GM18873 (cell line): ENCODE data around the gene FFAR2.
"Not testable (repeated sequence)": the region's sequence is repeated elsewhere in the genome, so short reads cannot be mapped to it uniquely, and the experiment has no call there.

Experiments
- ATAC-seq: cut with Tn5 transposase; IDR thresholded peaks from one replicate; pipeline ENCODE4 v1.9.1; 2021; ENCODE audit warnings: mild to moderate bottlenecking, moderate library complexity, moderate number of reproducible peaks; ENCODE audit not compliant: unreplicated experiment, low FRiP score

Gene FFAR2

DNA sequence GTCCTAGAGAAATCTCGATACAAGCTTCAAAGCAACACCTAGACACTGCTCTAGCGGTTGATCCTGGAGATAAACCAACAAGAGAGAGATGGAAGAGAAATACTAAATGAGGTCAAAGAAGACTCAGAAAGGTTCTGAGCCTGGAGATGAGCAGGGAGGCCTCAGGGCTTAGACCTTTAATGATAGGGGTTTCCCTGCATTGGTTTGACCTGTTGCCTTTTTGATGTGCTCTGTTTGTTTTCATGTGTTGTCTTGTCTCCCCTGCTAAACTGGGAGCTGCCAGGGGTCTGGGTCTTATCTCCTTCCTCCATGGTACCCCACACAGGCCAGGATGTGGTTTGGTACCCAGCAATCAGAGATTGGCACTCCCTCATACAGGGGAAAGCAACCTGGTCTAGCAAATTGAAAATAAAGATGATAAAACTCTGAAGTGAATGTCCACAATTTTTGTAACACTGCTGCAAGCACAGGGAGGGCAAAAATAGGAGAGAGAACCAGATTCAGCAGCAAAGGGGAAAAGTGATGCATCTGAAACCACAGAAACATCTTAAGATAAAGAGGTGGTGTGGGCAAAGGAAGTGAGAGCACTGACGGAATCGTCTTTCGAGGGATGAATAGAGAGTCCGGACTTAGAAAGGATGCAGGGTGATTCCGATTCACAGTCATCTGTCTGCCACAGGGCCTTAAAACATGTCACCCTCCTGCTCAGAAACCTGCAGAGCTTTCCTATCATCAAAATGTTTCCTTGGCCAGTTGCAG lies 3.5 kb downstream of the FFAR2 start:
- ATAC-seq: no peak

DNA sequence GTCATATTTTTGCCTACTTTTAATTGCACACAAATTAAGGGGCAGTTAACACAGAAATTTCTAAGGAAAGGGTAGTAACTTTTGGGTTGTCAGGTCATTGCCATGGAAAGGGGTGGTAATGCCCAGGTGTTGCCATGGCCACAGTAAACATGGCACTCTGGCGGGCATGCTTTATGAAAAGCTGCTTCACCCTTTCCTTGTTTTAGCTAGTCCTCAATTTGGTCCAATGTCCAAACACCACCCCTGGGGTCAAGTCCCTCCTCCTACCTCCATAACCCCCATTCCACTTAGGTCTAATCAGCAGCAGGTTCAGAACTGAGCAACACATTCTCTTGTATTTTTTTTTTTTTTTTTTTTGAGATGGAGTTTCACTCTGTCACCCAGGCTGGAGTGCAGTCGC lies 6.6 kb downstream of the FFAR2 start:
- ATAC-seq: no peak

DNA sequence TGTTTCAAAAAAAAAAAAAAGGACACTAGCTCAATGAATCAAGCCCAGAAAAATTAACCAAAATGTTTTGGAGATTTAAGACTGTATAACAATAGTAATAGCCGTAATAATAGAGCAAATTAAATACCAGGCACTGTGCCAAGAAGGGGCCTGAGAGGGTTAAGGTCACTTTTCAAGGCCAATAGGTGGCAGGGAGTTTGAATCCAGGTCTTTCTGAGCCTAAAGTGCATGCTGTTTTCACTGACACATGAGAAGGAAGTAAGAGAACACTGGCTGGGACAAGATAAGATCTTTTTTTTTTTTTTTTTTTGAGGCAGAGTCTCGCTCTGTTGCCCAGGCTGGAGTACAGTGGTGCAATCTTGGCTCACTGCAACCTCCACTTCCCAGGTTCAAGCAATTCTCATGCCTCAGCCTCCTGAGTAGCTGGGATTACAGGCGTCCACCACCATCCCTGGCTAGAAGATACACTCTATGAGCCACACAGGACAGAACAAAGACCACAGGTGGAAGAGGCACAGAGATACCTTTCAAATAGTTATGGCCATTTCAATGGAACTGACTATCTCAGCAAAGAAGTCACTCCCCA lies 7.7 kb downstream of the FFAR2 start:
- ATAC-seq: no peak

DNA sequence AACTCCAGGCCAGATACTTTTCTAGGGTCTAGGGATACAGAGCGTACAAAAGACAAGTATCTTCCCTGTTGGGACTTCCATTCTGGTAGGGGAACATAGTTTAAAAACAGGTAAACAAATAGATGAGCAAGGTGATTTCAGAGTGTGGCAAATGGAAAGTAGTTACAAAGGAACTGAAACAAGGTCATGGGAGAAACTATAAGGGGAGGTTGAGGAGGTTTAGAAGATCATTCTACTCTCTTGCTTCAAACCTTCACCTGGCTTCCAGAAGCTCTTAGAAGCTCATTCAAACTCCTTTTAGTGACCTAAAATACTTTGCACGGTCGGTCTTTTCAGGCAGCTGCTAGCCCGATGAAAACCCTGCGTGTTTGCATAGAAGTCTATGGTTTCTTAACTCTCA lies 9.1 kb downstream of the FFAR2 start:
- ATAC-seq: no peak

DNA sequence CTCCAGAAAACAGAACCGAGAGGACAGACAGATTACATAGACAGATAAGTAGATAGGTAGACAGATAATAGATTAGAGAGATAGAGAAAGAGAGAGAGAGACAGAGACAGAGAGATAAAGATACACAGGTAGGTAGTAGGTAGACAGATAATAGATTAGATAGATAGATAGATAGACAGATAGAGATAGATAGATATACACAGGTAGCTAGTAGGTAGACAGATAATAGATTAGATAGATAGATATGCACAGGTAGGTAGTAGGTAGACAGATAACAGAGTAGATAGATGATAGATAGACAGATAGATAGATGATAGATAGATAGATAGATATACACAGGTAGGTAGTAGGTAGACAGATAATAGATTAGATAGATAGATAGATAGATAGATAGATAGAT lies 10.1 kb downstream of the FFAR2 start:
- ATAC-seq: no peak

DNA sequence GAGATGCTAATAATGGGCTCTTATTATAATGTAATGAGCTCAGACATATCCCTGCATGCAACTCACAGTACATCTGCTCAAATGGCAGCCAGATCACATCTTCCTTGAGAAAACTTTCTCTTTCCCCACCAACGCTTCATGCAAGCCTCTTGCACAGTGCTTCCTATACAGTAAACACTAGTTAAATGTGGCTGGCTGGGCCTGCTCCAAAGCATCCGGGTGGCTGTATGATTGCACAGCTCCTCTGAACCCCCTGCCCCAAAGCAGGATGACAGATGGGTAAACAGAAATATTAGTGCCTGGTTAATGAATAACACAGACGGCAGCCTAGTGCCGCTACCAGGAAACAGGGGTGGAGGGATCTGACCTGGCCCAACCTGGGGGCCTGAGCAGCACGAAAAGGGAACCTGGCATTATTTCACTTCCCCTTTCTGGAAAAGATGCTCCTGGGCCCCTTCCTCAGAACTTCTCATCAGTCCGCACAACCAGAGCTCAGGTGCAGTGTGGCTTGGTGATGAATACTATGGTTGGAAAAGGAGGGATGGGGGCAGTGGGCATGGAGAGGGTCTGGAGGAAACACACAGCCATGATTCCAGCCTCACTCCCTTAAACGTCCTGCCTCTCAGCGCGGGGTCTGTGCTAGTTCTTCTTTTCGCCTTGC lies 10.8 kb downstream of the FFAR2 start:
- ATAC-seq: no peak

DNA sequence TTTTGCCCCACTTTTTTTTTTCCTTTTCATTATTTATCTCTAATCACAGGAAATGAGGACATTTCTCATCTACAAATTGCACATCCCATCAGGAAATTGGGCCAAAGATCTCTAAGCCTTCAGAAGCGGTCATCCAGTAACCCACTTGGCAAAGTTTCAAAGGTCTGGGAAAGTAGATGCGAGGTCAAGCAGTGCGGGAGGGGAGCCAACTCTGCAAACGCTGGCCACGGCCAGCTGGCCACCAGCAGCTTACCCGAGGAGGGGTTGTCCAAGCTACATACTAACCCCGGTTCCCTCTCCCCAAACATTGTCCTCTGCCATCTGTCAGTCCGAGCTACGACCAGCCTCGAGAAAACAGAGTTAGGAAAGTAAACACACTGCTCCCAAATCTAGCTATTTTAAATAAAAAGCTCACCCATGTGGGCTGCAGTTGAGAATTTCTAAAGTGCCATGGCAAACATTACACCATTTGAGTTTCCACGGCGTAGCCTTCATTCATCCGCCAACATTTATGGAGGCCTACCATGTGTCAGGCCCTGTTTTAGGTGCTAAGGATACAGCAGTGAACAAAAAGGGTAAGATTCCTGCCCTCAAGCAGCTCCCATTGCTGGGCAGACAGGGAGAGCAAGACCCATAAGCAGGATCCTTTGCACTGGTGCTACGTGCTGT lies 11.5 kb downstream of the FFAR2 start:
- ATAC-seq: no peak

DNA sequence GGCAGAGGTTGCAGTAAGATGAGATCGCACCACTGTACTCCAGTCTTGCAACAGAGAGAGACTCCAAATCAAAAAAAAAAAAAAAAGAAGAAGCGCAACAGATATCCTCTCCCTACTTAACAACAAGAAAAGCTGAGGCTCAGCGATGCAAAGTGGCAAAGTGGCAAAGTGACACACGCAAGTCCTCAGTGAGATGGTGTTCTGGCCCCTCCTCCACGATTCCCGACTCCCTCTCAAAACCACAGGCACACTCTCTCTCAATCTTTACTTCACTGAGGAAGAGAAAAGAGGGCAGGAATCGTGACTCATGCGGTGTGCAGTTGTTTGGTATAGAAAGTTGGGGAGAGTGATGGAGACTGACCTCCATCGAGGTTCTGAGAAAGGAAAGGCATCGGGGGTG lies 12.6 kb downstream of the FFAR2 start:
- no peak for ATAC-seq

DNA sequence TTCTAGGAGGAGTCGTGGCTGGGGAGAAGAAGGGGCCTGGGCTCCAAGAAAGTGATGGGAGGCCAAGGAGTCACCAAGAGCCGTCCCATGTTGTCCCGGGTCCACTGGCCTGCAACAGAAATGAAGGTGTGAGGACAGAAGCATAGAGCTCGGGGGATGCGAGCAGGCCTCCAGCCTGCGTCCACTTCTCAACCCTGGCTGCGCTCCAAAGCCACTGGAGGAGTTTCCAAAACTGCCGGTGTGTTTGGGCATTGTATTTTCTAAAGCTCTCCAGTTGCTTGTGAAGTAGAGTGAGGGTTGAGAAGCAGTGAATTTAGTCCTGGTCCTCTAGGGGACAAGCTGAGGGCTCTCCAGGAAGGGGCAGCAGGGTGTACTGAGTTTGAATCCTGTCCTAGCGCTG lies 13.0 kb downstream of the FFAR2 start:
- ATAC-seq: no peak

DNA sequence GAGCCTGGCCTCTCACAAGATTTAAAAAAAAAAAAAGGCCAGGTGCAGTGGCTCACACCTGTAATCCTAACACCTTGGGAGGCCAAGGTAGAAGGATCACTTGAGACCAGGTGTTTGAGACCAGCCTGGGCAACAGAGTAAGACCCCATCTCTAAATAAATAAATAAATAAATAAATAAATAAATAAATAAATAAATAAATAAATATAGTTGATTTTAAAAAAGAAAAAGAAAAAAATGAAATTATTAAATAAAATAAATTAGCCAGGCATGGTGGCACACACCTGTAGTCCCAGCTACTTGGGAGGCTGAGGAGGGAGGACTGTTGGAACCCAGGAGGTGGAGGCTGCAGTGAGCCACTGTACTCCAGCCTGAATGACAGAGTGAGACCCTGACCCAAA lies 13.7 kb downstream of the FFAR2 start:
- ATAC-seq: not testable (repeated sequence)

DNA sequence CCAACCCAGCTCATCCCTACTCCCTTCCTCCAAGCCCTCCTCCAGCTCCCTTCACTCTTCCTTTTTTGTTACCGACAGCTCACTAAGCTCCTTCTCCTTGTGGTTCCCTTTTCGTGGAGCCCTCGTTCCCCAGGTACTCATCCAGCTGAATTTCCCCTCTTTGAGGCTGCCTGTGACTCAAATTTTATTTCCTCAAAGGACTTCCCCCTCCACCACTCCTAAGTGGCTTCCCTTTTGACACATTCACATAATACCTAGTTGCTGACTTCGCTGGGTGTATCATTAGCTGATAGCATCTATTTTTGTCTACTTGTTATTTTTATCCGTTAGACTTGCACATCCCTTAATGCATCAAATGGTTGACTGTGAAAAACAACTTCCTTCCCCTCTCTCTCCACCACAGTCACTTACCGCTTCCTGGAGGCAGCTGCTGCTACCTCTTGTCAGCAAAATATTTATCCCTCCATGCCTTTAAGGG lies 14.5 kb downstream of the FFAR2 start:
- ATAC-seq: peak; percentile 62

DNA sequence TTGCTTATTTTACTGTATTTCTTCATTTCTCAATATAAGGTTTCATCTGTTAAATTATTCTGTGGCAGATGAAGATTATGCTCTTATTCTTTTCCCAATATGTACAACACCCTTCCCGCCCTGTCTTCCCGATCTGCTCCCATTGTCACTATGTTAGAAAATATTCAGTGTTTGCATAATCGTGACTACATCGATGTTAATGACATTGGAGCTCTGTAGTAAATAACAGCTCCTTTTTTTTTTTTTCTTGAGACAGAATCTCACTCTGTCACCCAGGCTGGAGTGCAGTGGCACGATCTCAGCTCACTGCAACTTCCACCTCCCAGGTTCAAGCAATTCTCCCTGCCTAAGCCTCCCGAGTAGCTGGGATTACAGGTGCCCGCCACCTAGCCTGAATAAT lies 14.9 kb downstream of the FFAR2 start:
- ATAC-seq: not testable (repeated sequence)

DNA sequence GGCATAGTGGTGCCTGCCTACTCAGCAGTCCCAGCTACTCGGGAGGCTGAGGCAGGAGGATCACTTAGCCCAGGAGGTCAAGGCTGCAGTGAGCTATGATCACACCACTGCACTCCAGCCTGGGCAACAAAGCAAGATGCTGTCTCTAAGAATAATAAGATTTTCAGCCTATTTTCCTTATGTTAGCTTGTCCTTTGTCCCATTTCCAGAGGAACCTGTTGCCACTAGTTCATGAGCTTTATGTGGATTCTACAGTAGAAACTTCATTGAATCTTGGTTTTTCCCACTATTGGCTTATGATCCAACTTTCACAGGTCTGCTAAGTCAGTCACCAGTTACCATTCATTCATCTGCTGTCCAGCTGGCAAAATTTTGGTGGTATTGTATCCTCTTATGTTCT lies 18.2 kb downstream of the FFAR2 start:
- no peak for ATAC-seq

DNA sequence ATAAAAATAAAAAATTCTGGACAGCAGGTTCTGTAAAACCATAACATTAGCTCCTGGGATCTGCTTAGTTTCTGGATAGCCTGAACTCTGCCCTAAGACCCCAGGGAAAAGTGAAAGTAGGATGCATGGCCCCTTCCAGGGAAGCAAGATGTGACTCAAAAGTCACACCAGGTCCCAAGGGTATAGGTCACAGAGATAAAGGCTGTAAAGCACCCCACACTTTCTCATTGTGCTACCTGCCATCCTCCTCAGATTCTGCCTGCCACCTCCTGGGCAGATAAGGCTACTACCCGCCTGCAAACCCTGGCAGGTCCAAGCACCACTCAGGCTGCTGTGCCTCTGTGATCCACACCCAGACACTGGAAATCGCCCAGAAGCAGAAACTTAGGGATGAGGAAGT lies 20.6 kb downstream of the FFAR2 start:
- no peak for ATAC-seq

DNA sequence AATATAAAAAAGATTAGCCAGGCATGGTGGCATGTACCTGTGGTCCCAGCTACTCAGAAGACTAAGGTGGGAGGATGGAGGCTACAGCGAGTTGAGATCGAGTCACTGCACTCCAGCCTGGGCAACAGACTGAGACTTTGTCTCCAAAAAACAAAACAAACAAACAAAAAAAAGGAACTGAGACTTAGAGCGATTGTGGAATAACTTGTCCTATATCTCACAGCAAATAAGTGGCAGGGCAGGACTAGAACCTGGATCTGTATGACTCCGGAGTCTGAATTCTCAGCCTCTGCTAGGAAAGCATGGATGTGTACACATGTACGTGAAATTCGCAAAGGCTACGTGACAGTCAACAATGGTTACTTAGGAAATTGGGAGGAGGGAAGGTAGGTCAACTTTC lies 22.1 kb downstream of the FFAR2 start:
- ATAC-seq: no peak

DNA sequence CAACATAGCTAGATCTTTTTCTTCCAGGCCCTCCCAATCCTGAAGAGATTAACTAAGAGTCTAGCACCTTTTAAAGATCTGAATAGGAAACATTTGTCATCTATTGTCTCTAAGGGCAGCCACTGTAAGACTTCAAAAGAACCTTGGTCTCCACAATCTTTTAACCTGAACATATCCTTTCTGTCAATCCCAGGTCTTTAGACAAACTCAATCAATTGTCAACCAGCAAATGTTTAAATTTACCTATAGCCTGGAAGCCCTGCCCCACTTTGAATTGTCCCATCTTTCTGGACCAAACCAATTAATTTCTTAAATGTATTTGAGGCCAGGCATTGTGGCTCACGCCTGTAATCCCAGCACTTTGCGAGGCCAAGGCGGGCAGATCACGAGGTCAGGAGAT lies 23.0 kb downstream of the FFAR2 start:
- ATAC-seq: not testable (repeated sequence)

DNA sequence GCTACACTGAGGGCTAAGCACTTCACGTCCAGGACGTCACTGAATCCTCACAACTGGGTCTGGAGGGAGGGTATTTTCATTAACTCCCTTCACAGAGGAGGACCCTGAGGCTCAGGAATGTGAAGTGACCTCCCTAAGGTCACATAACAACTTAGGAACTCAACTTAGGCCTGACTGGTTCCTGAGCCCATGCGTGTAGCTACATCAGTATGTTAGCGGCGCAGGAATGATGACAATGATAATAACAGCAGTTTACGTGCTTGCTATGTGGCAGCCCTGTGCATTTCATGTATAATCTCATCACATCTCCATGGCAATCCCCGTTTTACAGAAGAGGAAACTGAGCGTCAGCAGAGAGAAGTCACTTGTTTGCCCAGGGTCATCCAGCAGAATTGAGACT lies 23.9 kb downstream of the FFAR2 start:
- ATAC-seq: no peak

DNA sequence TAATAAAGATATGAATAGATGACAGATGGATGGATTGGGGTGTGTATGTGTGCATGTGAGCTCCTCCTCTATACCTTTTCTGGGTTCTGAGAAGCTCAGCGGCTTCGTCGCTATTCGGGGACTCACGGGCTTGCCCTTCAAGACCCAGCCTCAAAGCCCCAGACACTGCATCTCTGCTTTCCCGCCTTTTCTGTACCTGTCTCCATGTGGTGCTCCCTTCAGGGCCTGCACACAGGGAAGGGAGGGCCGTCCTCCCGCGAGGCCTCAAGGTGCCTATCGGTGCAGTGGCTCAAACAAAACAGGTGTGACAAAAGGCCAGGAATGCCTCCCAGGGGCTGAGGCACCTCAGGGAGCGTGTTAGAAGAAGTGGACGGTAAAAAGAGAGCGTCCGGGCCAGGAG lies 26.0 kb downstream of the FFAR2 start:
- no peak for ATAC-seq

DNA sequence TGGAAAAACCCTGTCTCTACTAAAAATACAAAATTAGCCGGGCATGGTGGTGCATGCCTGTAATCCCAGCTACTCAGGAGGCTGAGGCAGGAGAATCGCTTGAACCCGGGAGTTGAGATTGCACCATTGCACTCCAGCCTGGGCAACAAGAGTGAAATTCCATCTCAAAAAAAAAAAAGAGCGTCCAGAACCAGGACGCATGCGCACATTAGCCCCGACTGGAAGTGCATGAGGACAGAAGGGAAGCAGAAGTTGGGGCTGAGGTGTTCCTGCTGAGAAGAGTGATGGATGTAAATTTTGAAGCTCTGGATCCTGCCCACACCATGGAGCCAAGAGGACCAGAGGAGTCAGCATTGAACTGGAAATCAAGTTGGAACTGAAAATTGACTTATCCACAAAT lies 26.5 kb downstream of the FFAR2 start:
- not testable (repeated sequence) for ATAC-seq

DNA sequence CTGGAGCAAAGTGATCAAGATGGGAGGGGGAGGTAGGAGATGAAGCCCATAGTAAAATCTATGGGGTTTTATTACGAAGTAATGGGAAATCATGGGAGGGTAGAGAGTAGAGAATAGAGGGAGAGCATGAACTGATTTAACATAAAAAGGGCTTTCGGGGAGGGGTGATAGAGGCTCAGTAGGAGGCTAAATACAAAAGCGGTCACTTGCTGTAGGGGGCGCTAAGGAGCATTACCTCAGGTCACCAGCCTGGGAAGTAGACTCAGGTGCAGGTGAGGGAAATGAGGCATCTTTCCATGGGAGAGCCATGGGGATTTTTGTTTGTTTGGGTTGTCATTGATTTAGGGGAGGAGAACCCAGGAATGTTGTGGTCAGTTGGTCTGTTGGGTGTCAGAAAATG lies 28.1 kb downstream of the FFAR2 start:
- no peak for ATAC-seq
